ENCODE data around the gene FUBP3. TPM values are rescaled to one million over a fixed set of nuclear protein-coding genes. Genes with fewer than 3 reads are reported as not detected.

The FUBP3 gene
- total RNA-seq, 1 experiment from 2014 or later = 78.6 TPM

- no peak overlapping the region for H3K14ac ChIP-seq (ENCODE audit: insufficient read depth, low read length)
- Mint-ChIP-seq H3K4me3 (no peak overlapping the region), H3K27me3 (ENCODE audit: low read depth) (no peaks in the 10 kb centered on the region), H3K9me3 (no peaks in the 10 kb centered on the region; a peak in 1 of 5 replicates), H3K27ac (peak overlapping the region in 2 of 3 experiments; percentile 9 to 20; a peak in 2 of 7 replicates), H3K4me1 (peaks cover 24 to 33% of the 10 kb centered on the region in 2 experiments), H3K36me3 (ENCODE audit: insufficient read depth in 1 of 3, low read depth in 3 of 3) (peaks cover 27 to 71% (median 65%) of the 10 kb centered on the region in 3 experiments; a peak in 6 of 7 replicates)
- H2BK12ac ChIP-seq (ENCODE audit: insufficient read length, low read depth, low read length) = no peak overlapping the region
- H3K56ac ChIP-seq (ENCODE audit: insufficient read length, low read depth, low read length) = no peak overlapping the region
- no peak overlapping the region for H3K9ac ChIP-seq (ENCODE audit: extremely low read depth, insufficient read length, low read length)
- H3K4me2 ChIP-seq (ENCODE audit: insufficient read depth, insufficient read length, low read length) = no peak overlapping the region
- WGBS (ENCODE audit: extremely low coverage, insufficient read length, low lambda C conversion rate) = no CpG with 5 or more reads among the region's 8 CpGs
- no peak overlapping the region for H2BK120ac ChIP-seq (ENCODE audit: low read depth, low read length, poor library complexity, severe bottlenecking)
- H3T11ph ChIP-seq (ENCODE audit: low read length) = no peak overlapping the region
- no peak for TF ChIP-seq CTCF (conservative IDR thresholded peaks at IDR 0.05)
- H3K79me2 ChIP-seq (ENCODE audit: insufficient read depth, low read length) = no peaks in the 10 kb centered on the region
- no peak overlapping the region for H2BK5ac ChIP-seq (ENCODE audit: insufficient read length, low read length)
- no peak overlapping the region for H2AK5ac ChIP-seq (ENCODE audit: insufficient read length, low read length)
- H3K23ac ChIP-seq (ENCODE audit: insufficient read length, low read depth, low read length) = no peak overlapping the region
- H3K18ac ChIP-seq (ENCODE audit: insufficient read length, low read depth, low read length) = no peak overlapping the region
- no peak overlapping the region for H3K4ac ChIP-seq (ENCODE audit: low read depth, low read length)
- no peak overlapping the region for H4K5ac ChIP-seq (ENCODE audit: insufficient read length, low read depth, low read length)
- no peak overlapping the region for H4K8ac ChIP-seq (replicated peaks; ENCODE audit: insufficient read length, low read depth, low read length)
- no peak overlapping the region for H2AFZ ChIP-seq (ENCODE audit: low read length)
- H3K4me1 ChIP-seq (ENCODE audit: insufficient read depth, low read length) = peaks cover 4% of the 10 kb centered on the region; the same call in 1 of the 2 replicates
- no peaks in the 10 kb centered on the region for H3K9me3 ChIP-seq (ENCODE audit: control insufficient read depth, low read depth, low read length)
- H3K79me1 ChIP-seq (ENCODE audit: insufficient read depth, low read depth, low read length, poor library complexity, severe bottlenecking) = no peaks in the 10 kb centered on the region
- no peak overlapping the region for H2BK15ac ChIP-seq (ENCODE audit: low read depth, low read length)
- no peaks in the 10 kb centered on the region for H4K20me1 ChIP-seq (ENCODE audit: control insufficient read depth, insufficient read depth, insufficient read length)
- H4K91ac ChIP-seq (ENCODE audit: insufficient read length, low read depth, low read length) = no peak overlapping the region
- H3K23me2 ChIP-seq (ENCODE audit: insufficient read length, low read depth, low read length, poor library complexity, severe bottlenecking) = no peaks in the 10 kb centered on the region
- H3K27me3 ChIP-seq (ENCODE audit: insufficient read depth, low read length) = no peaks in the 10 kb centered on the region
- DNase-seq = no peak
- H2BK20ac ChIP-seq (ENCODE audit: low read depth, low read length, poor library complexity, severe bottlenecking) = no peak overlapping the region
- no peak overlapping the region for H3K27ac ChIP-seq (ENCODE audit: insufficient read length, low read depth, low read length)
Observed at GRCh38 chr9:130634801-130635200, 55.4 kb downstream of the FUBP3 start.

Data from H9 (cell line).